BLaER1 (cell line): ENCODE measurements around the gene LONRF3.

ENCODE experiments used
- H3K27ac ChIP-seq: shearing (Covaris generic); formaldehyde crosslinking; 2 replicates; pipeline ENCODE4 v1.8.1; 2022
- H3K27me3 ChIP-seq: shearing (Covaris generic); formaldehyde crosslinking; 2 replicates; pipeline ENCODE4 v1.8.1; 2022
- H3K36me3 ChIP-seq: shearing (Covaris generic); formaldehyde crosslinking; 2 replicates; pipeline ENCODE4 v1.8.1; 2022
- H3K4me1 ChIP-seq: shearing (Covaris generic); formaldehyde crosslinking; 2 replicates; pipeline ENCODE4 v1.8.1; 2022
- H3K4me2 ChIP-seq: shearing (Covaris generic); formaldehyde crosslinking; 2 replicates; pipeline ENCODE4 v1.8.1; 2022
- H3K4me3 ChIP-seq: shearing (Covaris generic); formaldehyde crosslinking; 2 replicates; pipeline ENCODE4 v1.8.1; 2022
- H3K9ac ChIP-seq: shearing (Covaris generic); formaldehyde crosslinking; 2 replicates; pipeline ENCODE4 v1.8.1; 2022
- H3K9me3 ChIP-seq: shearing (Covaris generic); formaldehyde crosslinking; 2 replicates; pipeline ENCODE4 v1.8.1; 2022
- H4K20me1 ChIP-seq: shearing (Covaris generic); formaldehyde crosslinking; 2 replicates; pipeline ENCODE4 v1.8.1; 2022
- Cebpa-rat ChIP-seq: shearing (Covaris generic); IDR thresholded peaks from 2 replicates; pipeline ENCODE4 v1.8.1; 2022

Gene LONRF3

GRCh38 chrX:119062750-119063374 lies 88.4 kb downstream of the LONRF3 start:
- Histone ChIP-seq H3K9me3 (no peaks in the 10 kb centered on the region), H3K27ac (no peak overlapping the region), H4K20me1 (no peaks in the 10 kb centered on the region), H3K4me3 (no peak overlapping the region), H3K27me3 (no peaks in the 10 kb centered on the region), H3K4me2 (no peak overlapping the region), H3K36me3 (no peaks in the 10 kb centered on the region), H3K4me1 (peaks cover 21% of the 10 kb centered on the region), H3K9ac (no peak overlapping the region)
- TF ChIP-seq Cebpa-rat, result no peak

- no peak overlapping the region for H3K4me2 ChIP-seq
- TF ChIP-seq Cebpa-rat, result no peak
Observed at GRCh38 chrX:119063428-119063827, 89.0 kb downstream of the LONRF3 start.

GRCh38 chrX:119067023-119067739 lies 92.8 kb downstream of the LONRF3 start:
- H3K9me3 ChIP-seq, result no peaks in the 10 kb centered on the region
- no peak overlapping the region for H3K27ac ChIP-seq
- H3K36me3 ChIP-seq, result no peaks in the 10 kb centered on the region
- H3K4me3 ChIP-seq, result no peak overlapping the region
- H3K9ac ChIP-seq, result no peak overlapping the region
- no peak for TF ChIP-seq Cebpa-rat
- no peaks in the 10 kb centered on the region for H3K27me3 ChIP-seq
- H3K4me1 ChIP-seq, result peaks cover 40% of the 10 kb centered on the region
- no peaks in the 10 kb centered on the region for H4K20me1 ChIP-seq
- H3K4me2 ChIP-seq, result peak overlapping the region; percentile 77

More at GRCh38 chrX:119063428-119063827, 89.0 kb downstream of the LONRF3 start:
- H3K36me3 ChIP-seq, result no peaks in the 10 kb centered on the region
- no peak overlapping the region for H3K27ac ChIP-seq
- no peaks in the 10 kb centered on the region for H3K27me3 ChIP-seq
- no peaks in the 10 kb centered on the region for H3K9me3 ChIP-seq
- H4K20me1 ChIP-seq, result no peaks in the 10 kb centered on the region
- no peak overlapping the region for H3K4me3 ChIP-seq
- H3K4me1 ChIP-seq, result peaks cover 27% of the 10 kb centered on the region
- H3K9ac ChIP-seq, result no peak overlapping the region
